Measurements from ENCODE around the gene KCND2. TPM values are rescaled to one million over a fixed set of nuclear protein-coding genes. Genes with fewer than 3 reads are reported as not detected.

The KCND2 gene
- polyA plus RNA-seq, 2 of the 4 experiments (the other 2 are of a cell fraction): 0.01 TPM; not detected in 1

DNA sequence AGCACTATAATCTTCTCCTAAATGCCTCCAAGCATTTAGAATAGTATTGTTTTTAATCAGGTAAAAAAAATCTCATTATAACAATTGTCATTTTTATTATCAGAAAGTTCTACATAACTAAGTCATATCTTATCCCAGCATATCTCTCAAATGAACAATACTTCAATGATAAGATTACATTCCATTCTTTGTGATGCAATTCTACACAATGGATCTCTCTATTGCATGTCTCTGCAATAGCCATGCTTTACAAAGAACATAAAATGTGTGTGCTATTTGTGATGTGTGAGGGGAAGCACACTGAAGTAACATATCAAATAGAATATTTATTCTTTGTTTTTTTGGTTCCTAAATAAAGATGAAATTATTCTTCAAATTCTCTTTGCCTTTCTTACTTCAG is 389.3 kb downstream of the KCND2 start:
- Histone ChIP-seq H3K4me3 (no peak overlapping the region), H3K4me1 (no peaks in the 10 kb centered on the region), H3K27ac (no peak overlapping the region), H3K4me2 (no peak overlapping the region), H3K9me3 (no peaks in the 10 kb centered on the region)
- POLR2A ChIA-PET: no interaction called here
- FAIRE-seq: no peak
- DNase-seq (ENCODE audit: low read depth in 1 of 2, low spot score in 1 of 2): no peak
- ATAC-seq: no peak
- CTCF ChIA-PET: no interaction called here
- no peak for TF ChIP-seq NPAS2 (CRISPR knock-in tag; IDR thresholded peaks at IDR 0.05; ENCODE audit: borderline replicate concordance)
- TF ChIP-seq, protein P1, sequence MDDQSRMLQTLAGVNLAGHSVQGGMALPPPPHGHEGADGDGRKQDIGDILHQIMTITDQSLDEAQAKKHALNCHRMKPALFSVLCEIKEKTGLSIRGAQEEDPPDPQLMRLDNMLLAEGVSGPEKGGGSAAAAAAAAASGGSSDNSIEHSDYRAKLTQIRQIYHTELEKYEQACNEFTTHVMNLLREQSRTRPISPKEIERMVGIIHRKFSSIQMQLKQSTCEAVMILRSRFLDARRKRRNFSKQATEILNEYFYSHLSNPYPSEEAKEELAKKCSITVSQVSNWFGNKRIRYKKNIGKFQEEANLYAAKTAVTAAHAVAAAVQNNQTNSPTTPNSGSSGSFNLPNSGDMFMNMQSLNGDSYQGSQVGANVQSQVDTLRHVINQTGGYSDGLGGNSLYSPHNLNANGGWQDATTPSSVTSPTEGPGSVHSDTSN (IDR thresholded peaks at IDR 0.05): no peak
- no peak for TF ChIP-seq RFX5 (IDR thresholded peaks at IDR 0.05)
- TF ChIP-seq CBX2 (IDR thresholded peaks at IDR 0.05; ENCODE audit: borderline replicate concordance, low read depth): no peak

GRCh38 chr7:120665068-120665467 is 392.1 kb downstream of the KCND2 start:
- Histone ChIP-seq H3K4me2 (no peak overlapping the region), H3K4me1 (no peaks in the 10 kb centered on the region), H3K4me3 (no peak overlapping the region), H3K9me3 (no peaks in the 10 kb centered on the region), H3K27ac (no peak overlapping the region)
- POLR2A ChIA-PET: no interaction called here
- TF ChIP-seq MAFK (IDR thresholded peaks at IDR 0.05; ENCODE audit: partially characterized antibody) (peak; percentile 27), MYC (IDR thresholded peaks at IDR 0.05; ENCODE audit: borderline replicate concordance, low read length) (no peak)
- CTCF ChIA-PET: no interaction called here
- no peak for ATAC-seq
- 0% methylated on average over 1 of the region's 1 CpG for WGBS (ENCODE audit: missing lambda C conversion rate)
- no peak for FAIRE-seq
- DNase-seq (ENCODE audit: low read depth in 1 of 2, low spot score in 1 of 2): no peak

GRCh38 chr7:120675076-120675475 is 402.1 kb downstream of the KCND2 start:
- POLR2A ChIA-PET: no interaction called here
- DNase-seq (ENCODE audit: low read depth in 1 of 2, low spot score in 1 of 2): no peak
- no peak for TF ChIP-seq ZNF302 (CRISPR knock-in tag; IDR thresholded peaks at IDR 0.05)
- TF ChIP-seq, protein P2, sequence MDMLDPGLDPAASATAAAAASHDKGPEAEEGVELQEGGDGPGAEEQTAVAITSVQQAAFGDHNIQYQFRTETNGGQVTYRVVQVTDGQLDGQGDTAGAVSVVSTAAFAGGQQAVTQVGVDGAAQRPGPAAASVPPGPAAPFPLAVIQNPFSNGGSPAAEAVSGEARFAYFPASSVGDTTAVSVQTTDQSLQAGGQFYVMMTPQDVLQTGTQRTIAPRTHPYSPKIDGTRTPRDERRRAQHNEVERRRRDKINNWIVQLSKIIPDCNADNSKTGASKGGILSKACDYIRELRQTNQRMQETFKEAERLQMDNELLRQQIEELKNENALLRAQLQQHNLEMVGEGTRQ (IDR thresholded peaks at IDR 0.05): no peak
- TF ChIP-seq HOXA7 (CRISPR knock-in tag; IDR thresholded peaks at IDR 0.05): no peak
- no peak for TF ChIP-seq HES2 (IDR thresholded peaks at IDR 0.05)
- no peak for TF ChIP-seq FOXS1 (CRISPR knock-in tag; IDR thresholded peaks at IDR 0.05)
- no peak for TF ChIP-seq CTCF (IDR thresholded peaks at IDR 0.05)
- Histone ChIP-seq H3K4me2 (no peak overlapping the region), H3K9me3 (no peaks in the 10 kb centered on the region), H3K27ac (no peak overlapping the region), H3K4me1 (no peaks in the 10 kb centered on the region), H3K4me3 (no peak overlapping the region)
- CTCF ChIA-PET: no interaction called here
- FAIRE-seq: no peak
- ATAC-seq: no peak
- 13% methylated on average over 5 of the region's 5 CpGs for WGBS (ENCODE audit: missing lambda C conversion rate)

- FAIRE-seq (no peak), DNase-seq (ENCODE audit: low read depth in 1 of 2, low spot score in 1 of 2) (no peak), ATAC-seq (no peak)
- H3K4me2 ChIP-seq: no peak overlapping the region
- TF ChIP-seq HOXB13 (CRISPR knock-in tag; IDR thresholded peaks at IDR 0.05; ENCODE audit: low read depth) (no peak), JUN (IDR thresholded peaks at IDR 0.05) (no peak), EP300 (IDR thresholded peaks at IDR 0.05) (no peak), PHF8 (IDR thresholded peaks at IDR 0.05; ENCODE audit: borderline replicate concordance, low read depth) (no peak), ESRRA (IDR thresholded peaks at IDR 0.05; ENCODE audit: borderline replicate concordance, low read length) (no peak), BHLHE40 (IDR thresholded peaks at IDR 0.05; ENCODE audit: low read depth, low read length) (no peak), ZNF302 (CRISPR knock-in tag; IDR thresholded peaks at IDR 0.05) (no peak), CEBPB (IDR thresholded peaks at IDR 0.05) (no peak), JUNB (IDR thresholded peaks at IDR 0.05) (no peak), NFE2L2 (conservative IDR thresholded peaks at IDR 0.05; ENCODE audit: low read length) (no peak), FOSL2 (IDR thresholded peaks at IDR 0.05) (no peak), FOSL2 (CRISPR knock-in tag; IDR thresholded peaks at IDR 0.05) (no peak), EHF (CRISPR knock-in tag; IDR thresholded peaks at IDR 0.05) (no peak)
- 0% methylated on average over 1 of the region's 1 CpG for WGBS (ENCODE audit: missing lambda C conversion rate)
- POLR2A ChIA-PET: no interaction called here
- H3K4me3 ChIP-seq: no peak overlapping the region
- CTCF ChIA-PET: no interaction called here
- no peaks in the 10 kb centered on the region for H3K4me1 ChIP-seq
- H3K9me3 ChIP-seq: no peaks in the 10 kb centered on the region
- H3K27ac ChIP-seq: no peak overlapping the region
Measured at GRCh38 chr7:120677535-120677934, 404.6 kb downstream of the KCND2 start.
